IMR-90 (cell line): ENCODE data around the gene GTPBP6. TPM values are rescaled to one million over a fixed set of nuclear protein-coding genes. Genes with fewer than 3 reads are reported as not detected.

Source experiments
- ATAC-seq: fragments of 200-7000 bp; cut with Tn5 transposase; 2 replicates; pipeline ENCODE4 v1.9.1; 2020; ENCODE audit warnings: low read depth, mild to moderate bottlenecking, moderate library complexity
- BruUV-seq: library from RNA; stranded (reverse); fragments of 400-500 nt; replicated peaks from 2 replicates; lab custom pipeline; 2021; lab: Mats Ljungman, UMichigan
- CTCF ChIA-PET: fragments of 300-600 bp; formaldehyde crosslinking; extraction: SDS; loops from one replicate; lab custom pipeline; 2021; ENCODE audit warnings: antibody characterized with exemption; lab: Yijun Ruan, JAX
- POLR2A ChIA-PET: fragments of 300-600 bp; sonication (Branson Sonifier 250); formaldehyde crosslinking; loops from one replicate; lab custom pipeline; 2022; ENCODE audit warnings: antibody characterized with exemption; ENCODE audit not compliant: unreplicated experiment; lab: Charles Lee
- DNase-seq: peaks from one replicate; pipeline ENCODE4 v3.0.0; 2013
- H2AFZ ChIP-seq: replicated peaks from 2 replicates; pipeline ENCODE3; 2013; ENCODE audit warnings: low read length, mild to moderate bottlenecking; ENCODE audit not compliant: poor library complexity
- H2AK5ac ChIP-seq: 2 replicates; pipeline ENCODE4 v1.6.1; 2013; ENCODE audit warnings: low read depth, low read length, inconsistent platforms
- H2AK9ac ChIP-seq: replicated peaks from 2 replicates; pipeline ENCODE3; 2013; ENCODE audit warnings: mild to moderate bottlenecking, low read depth, low read length, moderate library complexity; ENCODE audit not compliant: poor library complexity
- H2BK120ac ChIP-seq: 2 replicates; pipeline ENCODE4 v1.6.1; 2013; ENCODE audit warnings: low read depth, low read length, inconsistent platforms
- H2BK15ac ChIP-seq: 3 replicates; pipeline ENCODE4 v1.6.1; 2013; ENCODE audit warnings: low read depth, low read length, inconsistent platforms
- H2BK20ac ChIP-seq: 2 replicates; pipeline ENCODE4 v1.6.1; 2013; ENCODE audit warnings: low read depth, mild to moderate bottlenecking, inconsistent platforms, low read length, moderate library complexity
- H2BK5ac ChIP-seq: 2 replicates; pipeline ENCODE4 v1.6.1; 2013; ENCODE audit warnings: mild to moderate bottlenecking, low read depth, low read length, inconsistent platforms; ENCODE audit not compliant: poor library complexity, severe bottlenecking
- H3K14ac ChIP-seq: replicated peaks from 2 replicates; pipeline ENCODE4 v1.6.1; 2013; ENCODE audit warnings: low read depth, low read length, inconsistent platforms
- H3K18ac ChIP-seq: 2 replicates; pipeline ENCODE4 v1.6.1; 2013; ENCODE audit warnings: low read depth, low read length, control low read depth
- H3K23ac ChIP-seq: 2 replicates; pipeline ENCODE4 v1.6.1; 2013; ENCODE audit warnings: low read depth, low read length, inconsistent platforms
- H3K27ac ChIP-seq: 2 replicates; pipeline ENCODE4 v1.5.1; 2013; ENCODE audit warnings: mild to moderate bottlenecking, control low read depth, low read length; ENCODE audit not compliant: insufficient read depth
- H3K27me3 ChIP-seq: 2 replicates; pipeline ENCODE4 v1.6.1; 2013; ENCODE audit warnings: low read length; ENCODE audit not compliant: control insufficient read depth, insufficient read depth
- H3K36me3 ChIP-seq: 2 replicates; pipeline ENCODE4 v1.6.1; 2013; ENCODE audit warnings: low read length, mixed read lengths; ENCODE audit not compliant: control insufficient read depth, insufficient read depth
- H3K4ac ChIP-seq: 2 replicates; pipeline ENCODE4 v1.6.1; 2013; ENCODE audit warnings: low read depth, low read length, inconsistent platforms
- H3K4me1 ChIP-seq: 2 replicates; pipeline ENCODE4 v1.6.1; 2013; ENCODE audit warnings: low read length, mixed read lengths; ENCODE audit not compliant: control insufficient read depth, insufficient read depth
- H3K4me2 ChIP-seq: 2 replicates; pipeline ENCODE4 v1.6.1; 2013; ENCODE audit warnings: low read depth, mild to moderate bottlenecking, control low read depth, low read length, moderate library complexity
- H3K4me3 ChIP-seq: 2 replicates; pipeline ENCODE4 v1.5.1; 2013; ENCODE audit warnings: low read depth, mild to moderate bottlenecking, control low read depth, low read length, moderate library complexity; ENCODE audit not compliant: insufficient read depth
- H3K56ac ChIP-seq: 2 replicates; pipeline ENCODE4 v1.6.1; 2013; ENCODE audit warnings: low read length, inconsistent platforms; ENCODE audit not compliant: insufficient read depth; ENCODE audit errors: extremely low read depth
- H3K79me1 ChIP-seq, 2 experiments: 2 replicates each; pipeline ENCODE4 v1.6.1; 2013; ENCODE audit warnings: low read length in 2 of 2, inconsistent platforms in 1 of 2, low read depth in 1 of 2
- H3K9ac ChIP-seq: 2 replicates; pipeline ENCODE4 v1.6.1; 2013; ENCODE audit warnings: low read depth, low read length, control low read depth
- H3K9me1 ChIP-seq: 2 replicates; pipeline ENCODE4 v1.6.1; 2013; ENCODE audit warnings: low read length, inconsistent platforms; ENCODE audit not compliant: insufficient read depth
- H3K9me3 ChIP-seq: 2 replicates; pipeline ENCODE4 v1.6.1; 2013; ENCODE audit warnings: low read length; ENCODE audit not compliant: control insufficient read depth, insufficient read depth
- H4K20me1 ChIP-seq: 2 replicates; pipeline ENCODE4 v1.6.1; 2013; ENCODE audit warnings: low read length, inconsistent platforms; ENCODE audit not compliant: insufficient read depth
- H4K5ac ChIP-seq: 2 replicates; pipeline ENCODE4 v1.6.1; 2013; ENCODE audit warnings: mild to moderate bottlenecking, low read depth, low read length, control low read depth
- H4K8ac ChIP-seq, 2 experiments: 2 replicates each; pipeline ENCODE4 v1.6.1; 2013; ENCODE audit warnings: low read depth in 2 of 2, low read length in 2 of 2, control low read depth in 1 of 2, inconsistent platforms in 1 of 2
- H4K91ac ChIP-seq: 2 replicates; pipeline ENCODE4 v1.6.1; 2013; ENCODE audit warnings: low read depth, low read length, inconsistent platforms; ENCODE audit not compliant: insufficient read depth
- CTCF ChIP-seq: conservative IDR thresholded peaks from 2 replicates; pipeline ENCODE4 v1.5.1; 2012; ENCODE audit warnings: mild to moderate bottlenecking, low read depth, low read length, improper control_type of control experiment
- MAFK ChIP-seq: IDR thresholded peaks from 2 replicates; pipeline ENCODE4 v1.6.1; 2012; ENCODE audit warnings: low read depth, low read length, improper control_type of control experiment
- POLR2A ChIP-seq: IDR thresholded peaks from 2 replicates; pipeline ENCODE4 v1.6.1; 2012; ENCODE audit warnings: mild to moderate bottlenecking, low read depth, low read length
- RCOR1 ChIP-seq: IDR thresholded peaks from 2 replicates; pipeline ENCODE4 v1.6.1; 2012; ENCODE audit warnings: mild to moderate bottlenecking, low read length, improper control_type of control experiment; ENCODE audit not compliant: insufficient replicate concordance
- SMC3 ChIP-seq: fragments of 150-350 bp; IDR thresholded peaks from 2 replicates; pipeline ENCODE4 v1.6.1; 2016; ENCODE audit warnings: low read depth, mild to moderate bottlenecking, antibody characterized with exemption, low read length, moderate library complexity
- USF2 ChIP-seq: fragments of 150-350 bp; IDR thresholded peaks from 2 replicates; pipeline ENCODE4 v1.6.1; 2017; ENCODE audit warnings: mild to moderate bottlenecking, antibody characterized with exemption, low read length, low read depth
- WGBS, 2 experiments: methylation state at CpG; one replicate each; pipeline versions ENCODE4 v1.1.5 to v1.1.7; 2013; ENCODE audit warnings: missing lambda C conversion rate in 2 of 2; ENCODE audit not compliant: insufficient read length in 1 of 2; ENCODE audit errors: extremely low coverage in 2 of 2; 5-methylcytosine and 5-hydroxymethylcytosine counted together
- dilution Hi-C: fragments of 300-500 bp; cut with HindIII; formaldehyde crosslinking; loops from one replicate; pipeline ENCODE4 v1.14.3; 2018; ENCODE audit warnings: low sequenced_read_pairs; ENCODE audit not compliant: unreplicated experiment
- in situ Hi-C: fragments of 300-500 bp; cut with MboI; formaldehyde crosslinking; loops from 3 replicates; pipeline ENCODE4 v1.14.3; 2019; ENCODE audit warnings: low sequenced_read_pairs, inconsistent platforms, mixed read lengths
- intact Hi-C: fragments of 100-400 bp; cut with micrococcal nuclease; formaldehyde crosslinking; loops from 2 replicates; pipeline ENCODE4 v1.10.0; 2022
- polyA plus RNA-seq, 3 experiments: library from polyadenylated mRNA; depleted of rRNA; stranded (reverse); fragments of >200 nt; gene quantifications; 2 replicates each; pipeline ENCODE4 v1.2.3, GENCODE V29; 2012; ENCODE audit warnings: low replicate concordance in 1 of 3
- total RNA-seq: library from RNA; depleted of rRNA; stranded (reverse); fragments of >200 nt; gene quantifications from 2 replicates; pipeline ENCODE4 v1.2.3, GENCODE V29; 2012

GTPBP6 gene
- total and polyA plus RNA-seq, 2 of the 4 experiments (the other 2 are of a cell fraction), result 24.0 to 31.6 TPM

- CTCF ChIA-PET, result no interaction called here
- Histone ChIP-seq H4K8ac (no peak overlapping the region), H2AFZ (no peak overlapping the region), H2AK9ac (peak overlapping the region; percentile 37), H2BK20ac (no peak overlapping the region), H3K14ac (no peak overlapping the region), H2BK5ac (no peak overlapping the region), H3K27me3 (no peaks in the 10 kb centered on the region), H3K23ac (no peak overlapping the region), H3K9ac (no peak overlapping the region), H4K91ac (no peak overlapping the region), H3K79me1 (no peaks in the 10 kb centered on the region; a peak in 1 of 4 replicates), H3K4me3 (no peak overlapping the region), H4K20me1 (no peaks in the 10 kb centered on the region), H2BK15ac (no peak overlapping the region), H4K5ac (no peak overlapping the region), H2BK120ac (no peak overlapping the region), H3K4me2 (no peak overlapping the region), H3K56ac (no peak overlapping the region), H3K9me3 (peaks cover 4% of the 10 kb centered on the region; the same call in 1 of the 2 replicates), H3K18ac (no peak overlapping the region), H3K27ac (no peak overlapping the region), H3K36me3 (peaks cover 17% of the 10 kb centered on the region), H2AK5ac (no peak overlapping the region), H3K9me1 (no peaks in the 10 kb centered on the region), H3K4me1 (no peaks in the 10 kb centered on the region; the same call in 1 of the 2 replicates), H3K4ac (no peak overlapping the region)
- DNase-seq (no peak), ATAC-seq (no peak)
- dilution Hi-C loops (no loop called here), in situ Hi-C loops (no loop called here), intact Hi-C loops (no loop called here)
- BruUV-seq, result no TSS peak
- WGBS, 2 experiments, result 95% methylated on average over 15 of the region's 59 CpGs; no CpG with 5 or more reads in 1 of the 2 experiments
- TF ChIP-seq CTCF, result no peak
- TF ChIP-seq USF2, result no peak
- no peak for TF ChIP-seq POLR2A
- no peak for TF ChIP-seq SMC3
- no peak for TF ChIP-seq MAFK
- no peak for TF ChIP-seq RCOR1
- POLR2A ChIA-PET, result no interaction called here
Observed at GRCh38 chrX:347351-348117, 28.9 kb upstream of the GTPBP6 start.
